ENCODE data around the gene DCAF11. TPM values are rescaled to one million over a fixed set of nuclear protein-coding genes. Genes with fewer than 3 reads are reported as not detected.

Gene DCAF11
- total and polyA plus RNA-seq, 2 of the 8 experiments (the other 6 are each of a cell fraction or from before 2014, with no cell fraction given), result 60.4 to 63.6 TPM

DNA sequence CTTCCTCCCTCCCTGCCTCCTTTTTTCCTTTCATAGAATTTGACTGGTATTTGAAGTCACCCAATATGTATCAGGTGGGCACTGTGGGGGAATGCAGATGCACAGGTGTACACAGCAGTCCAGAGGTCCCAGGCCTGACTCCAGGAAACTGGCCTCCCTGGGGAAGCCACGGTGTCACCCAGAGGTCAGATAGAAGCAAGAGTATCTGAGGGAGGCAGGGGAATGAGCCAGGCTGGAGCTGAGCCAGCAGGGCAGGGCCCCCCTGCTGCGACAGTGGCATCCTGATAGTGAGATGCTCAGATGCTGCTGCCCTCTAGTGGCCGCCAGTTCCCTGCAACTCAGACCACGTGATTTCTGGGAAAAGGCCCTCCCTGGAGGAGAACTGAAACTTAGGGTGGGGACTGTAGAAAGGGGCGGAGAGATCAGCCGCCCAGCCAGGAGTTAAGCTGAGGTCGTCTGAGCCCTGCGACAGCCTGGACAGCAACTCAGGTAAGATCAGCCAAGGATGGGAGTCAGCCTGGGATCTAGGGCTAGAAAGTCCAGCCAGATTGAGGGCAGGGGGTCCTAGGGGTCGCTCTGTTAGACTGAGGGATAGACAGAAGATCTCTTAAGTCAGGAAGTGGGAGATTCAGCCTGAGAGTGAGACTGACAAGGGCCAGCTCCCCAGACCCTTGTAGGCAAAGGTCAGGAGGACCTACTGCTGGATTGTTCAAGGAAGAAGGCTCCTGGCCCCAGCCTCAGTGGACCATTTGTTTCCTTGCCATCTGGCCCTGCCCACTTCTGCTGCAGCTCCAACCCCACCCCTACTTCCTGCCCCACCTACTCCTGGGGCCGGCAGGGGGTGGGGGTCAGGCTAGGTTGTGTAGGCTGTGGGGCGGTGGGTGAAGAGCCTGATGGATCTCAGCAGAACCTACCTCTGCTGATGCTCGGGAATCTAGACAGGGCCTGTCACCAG, 46.5 kb downstream of the DCAF11 start, which contains the start of gene IRF9 (continued):
- TF ChIP-seq EP300 (IDR thresholded peaks at IDR 0.05; ENCODE audit: borderline replicate concordance in 1 of 2, low read depth in 2 of 2, low read length in 2 of 2) (0 out of 3 replicates have a peak, but pooled peaks of 1 of the 2 experiments have one; percentile 68), POLR2AphosphoS5 (IDR thresholded peaks at IDR 0.05; ENCODE audit: low read depth, low read length) (peak; percentile 77), YY1 (IDR thresholded peaks at IDR 0.05; ENCODE audit: low read depth, low read length) (0 out of 2 replicates have a peak, but pooled peaks have one; percentile 33), PHF8 (conservative IDR thresholded peaks at IDR 0.05; ENCODE audit: low read depth, low read length) (no peak), POLR2A (IDR thresholded peaks at IDR 0.05; ENCODE audit: control extremely low read depth in 1 of 2, low read depth in 2 of 2, low read length in 2 of 2) (peak in 1 of 2 experiments; percentile 48; a peak in 1 of 3 replicates), TEAD4 (IDR thresholded peaks at IDR 0.05; ENCODE audit: low read depth, low read length) (0 out of 2 replicates have a peak, but pooled peaks have one; percentile 66), CREB1 (IDR thresholded peaks at IDR 0.05) (peak; percentile 66), CHD2 (IDR thresholded peaks at IDR 0.05; ENCODE audit: low read length) (peak; percentile 40; the same call in 1 of the 2 replicates), TAF7 (optimal IDR thresholded peaks at IDR 0.05; ENCODE audit: borderline replicate concordance, low read depth, low read length) (peak; percentile 41), RXRA (IDR thresholded peaks at IDR 0.05; ENCODE audit: insufficient read depth, low read depth, low read length) (peak; percentile 14; the same call in 1 of the 2 replicates), TCF12 (IDR thresholded peaks at IDR 0.05; ENCODE audit: low read depth, low read length) (0 out of 2 replicates have a peak, but pooled peaks have one; percentile 44), JUND (IDR thresholded peaks at IDR 0.05; ENCODE audit: low read length) (peak; percentile 44; the same call in 1 of the 2 replicates), TAF1 (IDR thresholded peaks at IDR 0.05; ENCODE audit: low read depth, low read length) (peak; percentile 31; the same call in 1 of the 2 replicates), SP1 (IDR thresholded peaks at IDR 0.05; ENCODE audit: low read depth, low read length) (peak; percentile 44; the same call in 1 of the 2 replicates), RNF2 (IDR thresholded peaks at IDR 0.05; ENCODE audit: borderline replicate concordance, low read depth, low read length, missing control alignments, poor library complexity, severe bottlenecking) (no peak), GTF2F1 (IDR thresholded peaks at IDR 0.05; ENCODE audit: borderline replicate concordance, low read depth, low read length) (no peak), SAP30 (IDR thresholded peaks at IDR 0.05; ENCODE audit: insufficient read depth, insufficient replicate concordance, low read length) (no peak), TBP (IDR thresholded peaks at IDR 0.05; ENCODE audit: low read depth, low read length) (peak; percentile 61; the same call in 1 of the 2 replicates), RAD21 (IDR thresholded peaks at IDR 0.05 in 1 of 2, conservative IDR thresholded peaks at IDR 0.05 in 1 of 2; ENCODE audit: low read depth in 2 of 2, low read length in 2 of 2) (peak; percentile 73 to 78)
- TF ChIP-seq, protein P1, sequence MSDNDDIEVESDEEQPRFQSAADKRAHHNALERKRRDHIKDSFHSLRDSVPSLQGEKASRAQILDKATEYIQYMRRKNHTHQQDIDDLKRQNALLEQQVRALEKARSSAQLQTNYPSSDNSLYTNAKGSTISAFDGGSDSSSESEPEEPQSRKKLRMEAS (IDR thresholded peaks at IDR 0.05), result peak; percentile 82
- TF ChIP-seq, protein P2, sequence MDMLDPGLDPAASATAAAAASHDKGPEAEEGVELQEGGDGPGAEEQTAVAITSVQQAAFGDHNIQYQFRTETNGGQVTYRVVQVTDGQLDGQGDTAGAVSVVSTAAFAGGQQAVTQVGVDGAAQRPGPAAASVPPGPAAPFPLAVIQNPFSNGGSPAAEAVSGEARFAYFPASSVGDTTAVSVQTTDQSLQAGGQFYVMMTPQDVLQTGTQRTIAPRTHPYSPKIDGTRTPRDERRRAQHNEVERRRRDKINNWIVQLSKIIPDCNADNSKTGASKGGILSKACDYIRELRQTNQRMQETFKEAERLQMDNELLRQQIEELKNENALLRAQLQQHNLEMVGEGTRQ (IDR thresholded peaks at IDR 0.05; ENCODE audit: low read length), result peak; percentile 93

Measured in H1 (cell line).